ENCODE data around the gene ANGPTL2.

ANGPTL2 gene

DNA sequence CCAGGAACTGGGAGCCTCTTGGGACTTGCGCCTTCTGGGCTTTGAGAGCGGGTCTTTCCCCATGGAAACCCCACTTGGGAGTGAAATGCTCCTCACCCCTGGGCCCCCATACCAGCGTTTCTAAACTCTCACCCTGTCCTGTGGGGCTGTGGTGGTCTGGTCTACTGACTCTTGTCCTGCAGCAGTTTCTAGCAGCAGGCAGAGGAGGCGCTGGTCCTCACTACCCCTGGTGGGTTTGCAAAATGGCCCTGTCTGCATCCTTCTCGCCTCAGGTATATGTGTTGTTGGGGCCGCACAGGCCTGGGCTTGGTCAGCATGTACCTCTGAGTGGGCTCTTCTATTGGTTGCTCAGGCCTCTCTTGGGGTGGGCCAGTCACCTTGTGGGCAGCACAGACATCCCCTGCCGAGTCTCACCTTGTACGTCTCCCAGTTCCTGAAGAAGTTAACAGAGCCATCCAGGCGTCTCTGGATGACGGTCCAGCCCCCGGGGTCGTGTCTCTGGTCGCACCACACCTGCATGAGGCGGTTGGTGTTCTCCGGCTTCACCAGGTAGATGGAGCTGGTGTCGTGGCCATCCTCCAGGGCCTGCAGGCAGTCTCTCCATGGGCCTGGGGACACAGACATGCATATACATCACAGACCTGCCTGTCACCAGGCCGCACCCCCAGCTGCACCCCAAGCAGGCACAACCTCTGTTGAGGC is 29.0 kb downstream of the ANGPTL2 start:
- no peak for DNase-seq (ENCODE audit: low read depth)

DNA sequence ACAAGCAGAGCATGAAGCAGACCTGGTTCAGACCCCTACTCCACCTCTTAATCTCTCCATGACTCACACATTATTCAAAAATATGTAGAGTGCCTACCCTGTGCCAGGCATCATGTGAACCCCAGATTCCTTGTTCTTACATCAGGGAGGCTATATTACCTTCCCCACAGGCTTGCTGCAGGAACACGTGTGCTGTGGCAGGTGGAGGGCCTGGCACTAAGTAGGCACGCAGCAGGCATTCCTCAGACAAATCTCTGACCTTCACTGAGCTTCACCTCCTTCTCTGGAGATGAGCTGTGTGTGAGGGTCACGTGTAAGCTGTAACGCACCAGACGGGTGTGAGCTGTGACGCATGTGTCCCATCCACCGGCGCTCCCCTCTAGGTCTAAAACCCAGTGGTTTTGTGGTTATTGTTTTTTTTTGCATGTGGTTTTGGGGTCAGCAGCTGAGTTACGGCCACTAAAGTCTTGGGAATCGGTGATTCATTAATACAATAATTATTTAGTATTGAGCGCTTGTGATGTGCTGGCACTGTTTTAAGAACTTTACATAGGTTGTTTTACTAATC is 30.3 kb downstream of the ANGPTL2 start:
- no peak for DNase-seq (ENCODE audit: low read depth)

DNA sequence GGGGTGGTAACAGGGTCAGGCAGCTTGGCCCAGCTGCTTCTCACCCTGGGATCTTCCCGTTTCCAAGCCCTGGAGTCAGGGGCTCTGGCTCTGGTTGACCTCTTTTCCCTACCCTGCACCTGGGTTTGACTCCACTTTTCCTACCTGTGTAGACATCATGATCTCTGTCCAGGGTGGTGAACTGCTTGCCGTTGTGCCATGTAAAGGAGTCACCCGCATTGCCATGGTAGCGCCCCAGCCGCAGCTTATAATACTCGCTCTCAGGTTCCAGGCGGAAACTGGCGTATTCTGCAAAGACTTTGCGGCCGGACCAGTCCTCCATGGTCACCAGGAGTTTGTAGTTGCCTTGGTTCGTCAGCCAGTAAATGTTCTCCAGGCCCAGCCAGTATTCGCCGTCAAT is 30.9 kb downstream of the ANGPTL2 start:
- DNase-seq (ENCODE audit: low read depth), result no peak

- no peak for DNase-seq (ENCODE audit: low read depth)
Measured at GRCh38 chr9:127090341-127090985, 32.0 kb downstream of the ANGPTL2 start.

DNA sequence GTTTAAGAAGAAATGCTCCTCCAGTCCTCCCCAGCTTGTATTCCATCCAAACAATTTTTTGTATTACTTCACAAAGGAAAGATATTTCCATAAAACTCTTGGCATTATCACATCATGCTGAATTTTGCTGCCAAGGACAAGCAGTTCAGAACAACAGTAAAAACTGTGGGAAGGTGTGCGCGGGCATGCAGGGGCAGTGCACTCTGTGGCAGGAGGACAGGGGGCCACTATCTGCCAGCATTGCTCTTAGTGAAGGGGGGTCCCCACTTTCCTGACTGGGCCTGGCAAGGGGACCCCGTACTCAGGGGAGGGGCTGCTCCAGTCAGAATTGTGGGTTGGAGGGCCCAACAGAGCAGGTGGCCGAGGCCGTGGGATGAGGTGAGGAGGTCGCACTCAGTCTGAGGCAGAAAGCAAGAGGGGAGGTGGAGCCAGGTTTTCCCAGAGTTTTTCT is 32.8 kb downstream of the ANGPTL2 start:
- no peak for DNase-seq (ENCODE audit: low read depth)

DNA sequence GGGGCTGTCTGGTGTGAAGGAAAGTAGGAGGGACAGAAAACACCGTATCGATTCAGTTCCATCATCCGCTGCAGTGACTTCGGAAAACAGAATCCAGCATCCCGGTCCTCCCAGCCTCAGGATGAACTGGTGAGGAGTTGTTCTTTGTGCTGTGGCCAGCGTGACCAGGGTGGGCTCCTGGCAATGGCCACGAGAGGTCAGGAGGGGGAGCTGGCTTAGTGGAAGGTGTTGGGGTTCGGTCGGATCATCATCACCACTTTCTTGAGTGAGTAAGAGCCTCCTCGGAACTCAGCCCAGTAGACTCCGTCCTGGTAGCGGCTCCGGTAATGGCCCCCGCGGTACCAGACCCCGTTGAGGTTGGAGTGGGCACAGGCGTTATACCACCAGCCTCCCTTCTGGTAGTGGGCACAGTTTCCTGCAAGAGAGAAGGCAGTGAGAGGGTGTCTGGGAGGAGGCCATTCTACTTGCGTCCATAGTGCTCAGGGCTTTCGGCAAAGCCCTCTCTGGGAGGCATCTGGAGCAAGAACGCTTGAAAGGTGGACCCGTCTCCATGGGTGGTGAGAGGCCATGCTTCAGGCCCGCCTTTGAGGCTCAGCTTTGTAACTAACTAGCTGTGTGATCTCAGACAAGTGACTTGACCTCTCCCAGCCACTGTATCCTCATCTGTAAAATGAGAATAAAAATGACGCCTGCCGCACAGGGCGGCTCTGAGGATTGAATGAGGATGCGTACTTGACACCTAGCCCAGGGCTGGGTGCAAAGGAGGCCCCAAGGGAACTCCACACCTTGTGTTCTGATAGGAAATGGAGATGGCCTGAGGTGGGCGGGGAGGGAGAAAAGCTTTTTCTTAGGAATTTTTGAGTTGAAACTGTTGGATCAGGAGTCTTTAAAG is 33.5 kb downstream of the ANGPTL2 start:
- no peak for DNase-seq (ENCODE audit: low read depth)

DNA sequence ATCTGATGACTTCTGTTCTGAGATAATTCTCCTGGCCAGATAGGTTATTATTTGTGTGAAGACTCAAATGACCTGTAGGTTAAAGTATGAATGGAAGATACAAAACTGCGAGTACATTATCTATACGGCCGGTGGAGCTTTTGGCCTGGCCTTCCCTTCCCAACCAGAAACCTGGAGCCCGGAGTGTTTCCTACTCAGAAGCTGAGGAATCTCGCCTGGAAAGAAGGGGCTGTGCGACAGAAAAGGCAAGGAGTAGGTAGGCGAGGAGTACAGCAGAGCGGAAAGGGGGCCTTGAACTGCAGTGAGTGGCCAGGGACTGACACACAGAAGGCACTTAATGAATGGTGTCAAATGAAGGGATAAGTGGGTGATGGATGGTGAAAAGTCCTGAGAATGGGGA is 34.6 kb downstream of the ANGPTL2 start:
- no peak for DNase-seq (ENCODE audit: low read depth)

DNA sequence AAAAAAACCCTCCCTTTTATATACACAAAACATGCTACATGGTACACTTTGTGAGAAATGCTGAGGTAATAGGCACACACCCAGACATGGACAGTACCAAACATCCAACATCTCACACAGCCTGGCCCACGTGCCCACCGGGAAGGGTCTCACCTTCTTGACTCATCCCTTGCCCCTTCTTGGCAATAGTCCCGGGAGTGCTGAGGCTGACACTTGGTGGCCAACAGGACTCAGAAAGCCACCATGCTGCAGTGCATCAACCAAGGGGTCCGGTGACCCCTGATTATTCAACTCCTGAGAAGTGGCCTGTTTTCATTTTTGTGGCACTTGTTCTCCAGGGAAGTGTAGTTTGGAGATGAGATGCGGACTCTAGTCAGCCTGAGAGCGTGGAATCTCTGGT is 35.0 kb downstream of the ANGPTL2 start:
- DNase-seq (ENCODE audit: low read depth), result no peak

DNA sequence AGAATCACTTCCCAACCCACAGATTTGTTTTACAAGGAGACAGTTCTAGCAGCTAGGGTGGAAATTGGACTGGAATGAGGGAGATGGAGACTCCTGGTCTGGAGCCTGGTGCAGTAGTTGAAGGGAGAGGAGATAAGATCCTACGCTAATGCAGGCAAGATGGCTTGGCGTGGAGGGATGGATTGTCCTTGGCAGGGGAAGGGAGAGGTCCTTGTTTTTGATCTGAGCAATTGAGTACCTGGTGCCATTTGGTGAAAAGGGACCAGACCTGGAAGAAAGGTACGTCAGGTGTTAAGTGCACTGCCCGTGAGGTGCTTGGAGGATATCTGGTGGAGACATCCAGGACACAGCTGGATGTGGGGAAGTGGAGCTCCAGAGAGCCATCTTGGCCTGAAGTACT is 35.7 kb downstream of the ANGPTL2 start:
- no peak for DNase-seq (ENCODE audit: low read depth)

- DNase-seq (ENCODE audit: low read depth), result no peak
Measured at GRCh38 chr9:127085186-127085585, 37.2 kb downstream of the ANGPTL2 start.

DNA sequence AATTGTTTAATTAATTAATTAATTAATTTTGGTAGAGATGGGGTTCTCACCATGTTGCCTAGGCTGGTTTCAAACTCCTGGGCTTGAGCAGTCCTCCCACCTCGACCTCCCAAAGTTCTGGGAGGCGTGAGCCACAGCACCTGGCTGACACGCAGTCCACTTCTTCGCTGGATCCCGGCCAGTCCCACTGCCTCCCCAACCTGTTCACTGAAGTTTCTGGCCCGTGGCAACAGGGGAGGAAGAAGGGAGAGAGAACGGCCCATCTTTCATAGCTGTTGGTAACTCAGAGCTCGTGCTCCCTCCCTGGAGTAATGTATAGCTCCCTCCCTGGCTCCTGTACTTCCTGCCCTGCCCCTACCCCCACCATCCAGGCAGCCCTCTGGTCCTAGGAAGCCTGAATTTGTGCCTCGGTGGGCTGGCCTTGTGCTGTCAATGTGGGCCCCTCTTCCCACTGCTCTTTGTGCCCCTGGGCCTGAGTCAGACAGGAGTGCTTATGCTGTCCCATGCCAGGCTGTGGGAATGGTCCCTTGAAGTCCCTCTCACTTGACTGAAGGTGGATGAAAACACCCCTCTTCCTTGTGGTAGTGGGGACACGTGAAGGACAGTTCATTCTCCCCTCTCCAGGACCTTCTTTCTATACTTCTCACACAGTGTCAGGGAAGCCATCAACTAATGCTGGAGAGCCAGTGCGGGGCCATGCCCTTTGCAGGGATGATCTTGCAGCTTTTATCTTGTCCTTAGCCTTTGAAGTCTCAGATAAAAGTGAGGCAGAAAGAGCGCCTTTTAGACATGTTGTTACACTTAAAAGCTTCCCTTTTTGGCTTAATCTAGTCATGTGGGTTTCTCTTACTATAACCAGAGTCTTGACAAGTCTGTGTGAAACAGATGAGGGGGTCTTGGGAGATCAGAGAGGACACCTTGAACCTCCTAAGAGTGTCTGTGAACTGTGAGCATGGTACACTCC is 38.1 kb downstream of the ANGPTL2 start:
- DNase-seq (ENCODE audit: low read depth), result no peak

- DNase-seq (ENCODE audit: low read depth), result no peak
Measured at GRCh38 chr9:127083138-127083980, 39.1 kb downstream of the ANGPTL2 start.

- no peak for DNase-seq (ENCODE audit: low read depth)
Measured at GRCh38 chr9:127081250-127082185, 40.9 kb downstream of the ANGPTL2 start.

DNA sequence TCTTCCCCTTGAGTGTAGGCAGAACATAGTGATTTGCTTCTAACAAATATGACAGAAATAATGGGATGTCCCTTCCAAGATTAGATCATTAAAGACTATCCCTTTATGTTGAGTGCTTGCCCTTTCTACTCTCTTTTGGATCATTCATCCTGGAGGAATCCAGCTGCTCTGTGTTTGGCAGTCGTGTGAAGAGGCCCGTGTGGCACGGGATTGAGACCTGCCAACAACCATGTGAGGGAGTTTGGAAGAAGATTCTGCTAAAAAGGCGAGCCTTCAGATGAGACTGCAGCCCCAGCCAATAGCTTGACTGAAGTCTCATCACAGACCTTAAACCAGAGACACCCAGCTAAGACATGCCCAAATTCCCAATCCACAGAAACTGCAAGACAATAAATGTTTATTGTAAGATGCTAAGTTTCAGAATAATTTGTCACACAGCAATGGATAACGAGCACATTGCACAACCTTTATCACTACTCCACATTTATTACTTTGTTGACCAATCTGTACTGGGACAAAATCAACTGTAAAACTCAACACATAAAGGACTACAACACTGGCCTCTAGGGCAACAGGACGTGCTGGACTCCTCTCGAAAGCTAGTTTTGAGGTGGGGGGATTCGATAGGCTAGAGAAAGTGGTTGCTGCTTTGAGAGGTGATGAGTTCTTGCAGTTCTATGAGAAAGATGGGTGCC is 42.8 kb downstream of the ANGPTL2 start:
- DNase-seq (ENCODE audit: low read depth), result no peak

GRCh38 chr9:127078988-127079387 is 43.4 kb downstream of the ANGPTL2 start:
- DNase-seq (ENCODE audit: low read depth), result no peak

DNA sequence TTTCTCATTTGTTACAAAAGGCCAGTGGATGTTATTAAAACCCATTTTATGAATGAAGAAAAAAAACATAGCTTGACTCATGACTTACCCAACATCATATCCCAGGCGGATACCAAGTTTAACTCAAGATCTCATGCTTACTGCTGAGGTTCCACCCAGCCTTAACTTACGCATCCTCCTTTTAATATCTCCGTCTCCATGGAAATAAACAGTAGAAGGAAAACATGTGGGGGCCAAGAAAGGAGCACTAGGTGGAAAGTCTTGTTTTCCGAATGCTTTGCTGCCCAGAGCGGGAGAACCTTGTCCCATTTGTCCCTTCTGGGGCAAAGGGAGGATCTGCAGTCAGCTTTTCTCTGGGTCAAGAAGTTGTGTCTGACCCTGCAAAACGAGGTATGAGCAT is 44.1 kb downstream of the ANGPTL2 start:
- DNase-seq (ENCODE audit: low read depth), result no peak

- no peak for DNase-seq (ENCODE audit: low read depth)
Measured at GRCh38 chr9:127077644-127077946, 44.8 kb downstream of the ANGPTL2 start.

GRCh38 chr9:127076860-127077643 is 45.4 kb downstream of the ANGPTL2 start:
- DNase-seq (ENCODE audit: low read depth), result no peak

All from activated T-helper 9 cell treated with anti-CD3 and anti-CD28 coated beads, Interleukin-2, amount 50 U/mL, for 16 hours (primary cell).